ENCODE results near the gene GTF3C1. TPM values are rescaled to one million over a fixed set of nuclear protein-coding genes. Genes with fewer than 3 reads are reported as not detected.

The GTF3C1 gene
- total and polyA plus RNA-seq, 2 of the 13 experiments (the other 11 are each of a cell fraction or from before 2014, with no cell fraction given): 29.2 to 72.7 TPM

- TF ChIP-seq ZNF629 (CRISPR knock-in tag; conservative IDR thresholded peaks at IDR 0.05) (peak; percentile 41; the same call in 1 of the 2 replicates), ZNF556 (CRISPR knock-in tag; IDR thresholded peaks at IDR 0.05; ENCODE audit: borderline replicate concordance) (no peak), RFX1 (IDR thresholded peaks at IDR 0.05) (no peak), SRF (IDR thresholded peaks at IDR 0.05; ENCODE audit: low read depth, low read length) (no peak), ZSCAN20 (CRISPR knock-in tag; IDR thresholded peaks at IDR 0.05; ENCODE audit: borderline replicate concordance) (no peak), ZFP36L1 (CRISPR knock-in tag; IDR thresholded peaks at IDR 0.05) (no peak), ZNF296 (CRISPR knock-in tag; conservative IDR thresholded peaks at IDR 0.05) (no peak), KDM1A (CRISPR knock-in tag; IDR thresholded peaks at IDR 0.05) (0 out of 2 replicates have a peak, but pooled peaks have one; percentile 19), ZNF30 (CRISPR knock-in tag; IDR thresholded peaks at IDR 0.05) (no peak), SP1 (IDR thresholded peaks at IDR 0.05) (no peak), SP1 (CRISPR knock-in tag; IDR thresholded peaks at IDR 0.05) (no peak), TSC22D2 (CRISPR knock-in tag; IDR thresholded peaks at IDR 0.05; ENCODE audit: borderline replicate concordance) (no peak), POLR2A (IDR thresholded peaks at IDR 0.05; ENCODE audit: insufficient read depth in 1 of 2, low read depth in 2 of 2, low read length in 2 of 2) (peak in 1 of 2 experiments; percentile 32; a peak in 1 of 4 replicates), NFYB (CRISPR knock-in tag; IDR thresholded peaks at IDR 0.05) (peak; percentile 47), ZNF564 (CRISPR knock-in tag; IDR thresholded peaks at IDR 0.05) (0 out of 2 replicates have a peak, but pooled peaks have one; percentile 28), CCAR2 (optimal IDR thresholded peaks at IDR 0.05; ENCODE audit: low read depth, low read length) (no peak), RCOR2 (CRISPR knock-in tag; IDR thresholded peaks at IDR 0.05) (0 out of 2 replicates have a peak, but pooled peaks have one; percentile 32), ZNF7 (CRISPR knock-in tag; IDR thresholded peaks at IDR 0.05) (no peak), SCMH1 (CRISPR knock-in tag; IDR thresholded peaks at IDR 0.05; ENCODE audit: borderline replicate concordance) (no peak)
- TF ChIP-seq, protein P1, sequence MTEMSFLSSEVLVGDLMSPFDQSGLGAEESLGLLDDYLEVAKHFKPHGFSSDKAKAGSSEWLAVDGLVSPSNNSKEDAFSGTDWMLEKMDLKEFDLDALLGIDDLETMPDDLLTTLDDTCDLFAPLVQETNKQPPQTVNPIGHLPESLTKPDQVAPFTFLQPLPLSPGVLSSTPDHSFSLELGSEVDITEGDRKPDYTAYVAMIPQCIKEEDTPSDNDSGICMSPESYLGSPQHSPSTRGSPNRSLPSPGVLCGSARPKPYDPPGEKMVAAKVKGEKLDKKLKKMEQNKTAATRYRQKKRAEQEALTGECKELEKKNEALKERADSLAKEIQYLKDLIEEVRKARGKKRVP (CRISPR knock-in tag; IDR thresholded peaks at IDR 0.05): peak in 1 of 2 experiments; percentile 93; a peak in 2 of 4 replicates
Measured at GRCh38 chr16:27426423-27427408, 123.0 kb downstream of the GTF3C1 start (continued).

Measured in HepG2 (cell line).